Retinal pigment epithelial cell (primary cell): ENCODE data around the gene APP.

Experiments used
- DNase-seq: peaks from one replicate; pipeline ENCODE4 v3.0.0-alpha.2; 2010; ENCODE audit warnings: low read depth
- H3K4me3 ChIP-seq: 2 replicates; pipeline ENCODE4 v1.5.1; 2011; ENCODE audit warnings: mild to moderate bottlenecking, low read length, control low read depth, moderate library complexity
- TF ChIP-seq, protein P1 (sequence below): conservative IDR thresholded peaks from 2 replicates; pipeline ENCODE4 v1.5.1; 2011; ENCODE audit warnings: low read depth, low read length, control low read depth, inconsistent platforms

APP gene

DNA sequence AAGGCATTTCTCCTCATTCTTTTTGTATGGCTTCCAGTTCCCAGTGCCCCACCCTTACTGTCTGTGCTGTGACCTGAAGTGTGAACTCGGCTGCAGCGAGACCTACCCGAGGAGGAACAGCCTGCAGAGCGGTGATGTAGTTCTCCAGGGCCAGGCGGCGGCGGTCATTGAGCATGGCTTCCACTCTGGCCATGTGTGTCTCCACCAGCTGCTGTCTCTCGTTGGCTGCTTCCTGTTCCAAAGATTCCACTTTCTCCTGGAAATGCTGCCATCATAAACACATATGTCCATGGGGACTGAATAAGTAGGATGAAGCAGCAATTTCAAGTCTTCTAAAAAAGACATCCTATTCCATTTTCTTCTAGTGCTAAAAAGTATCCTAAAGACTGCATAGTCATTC is 195.6 kb downstream of the APP start:
- TF ChIP-seq, protein P1, sequence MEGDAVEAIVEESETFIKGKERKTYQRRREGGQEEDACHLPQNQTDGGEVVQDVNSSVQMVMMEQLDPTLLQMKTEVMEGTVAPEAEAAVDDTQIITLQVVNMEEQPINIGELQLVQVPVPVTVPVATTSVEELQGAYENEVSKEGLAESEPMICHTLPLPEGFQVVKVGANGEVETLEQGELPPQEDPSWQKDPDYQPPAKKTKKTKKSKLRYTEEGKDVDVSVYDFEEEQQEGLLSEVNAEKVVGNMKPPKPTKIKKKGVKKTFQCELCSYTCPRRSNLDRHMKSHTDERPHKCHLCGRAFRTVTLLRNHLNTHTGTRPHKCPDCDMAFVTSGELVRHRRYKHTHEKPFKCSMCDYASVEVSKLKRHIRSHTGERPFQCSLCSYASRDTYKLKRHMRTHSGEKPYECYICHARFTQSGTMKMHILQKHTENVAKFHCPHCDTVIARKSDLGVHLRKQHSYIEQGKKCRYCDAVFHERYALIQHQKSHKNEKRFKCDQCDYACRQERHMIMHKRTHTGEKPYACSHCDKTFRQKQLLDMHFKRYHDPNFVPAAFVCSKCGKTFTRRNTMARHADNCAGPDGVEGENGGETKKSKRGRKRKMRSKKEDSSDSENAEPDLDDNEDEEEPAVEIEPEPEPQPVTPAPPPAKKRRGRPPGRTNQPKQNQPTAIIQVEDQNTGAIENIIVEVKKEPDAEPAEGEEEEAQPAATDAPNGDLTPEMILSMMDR: no peak
- DNase-seq: no peak
- H3K4me3 ChIP-seq: no peak overlapping the region

DNA sequence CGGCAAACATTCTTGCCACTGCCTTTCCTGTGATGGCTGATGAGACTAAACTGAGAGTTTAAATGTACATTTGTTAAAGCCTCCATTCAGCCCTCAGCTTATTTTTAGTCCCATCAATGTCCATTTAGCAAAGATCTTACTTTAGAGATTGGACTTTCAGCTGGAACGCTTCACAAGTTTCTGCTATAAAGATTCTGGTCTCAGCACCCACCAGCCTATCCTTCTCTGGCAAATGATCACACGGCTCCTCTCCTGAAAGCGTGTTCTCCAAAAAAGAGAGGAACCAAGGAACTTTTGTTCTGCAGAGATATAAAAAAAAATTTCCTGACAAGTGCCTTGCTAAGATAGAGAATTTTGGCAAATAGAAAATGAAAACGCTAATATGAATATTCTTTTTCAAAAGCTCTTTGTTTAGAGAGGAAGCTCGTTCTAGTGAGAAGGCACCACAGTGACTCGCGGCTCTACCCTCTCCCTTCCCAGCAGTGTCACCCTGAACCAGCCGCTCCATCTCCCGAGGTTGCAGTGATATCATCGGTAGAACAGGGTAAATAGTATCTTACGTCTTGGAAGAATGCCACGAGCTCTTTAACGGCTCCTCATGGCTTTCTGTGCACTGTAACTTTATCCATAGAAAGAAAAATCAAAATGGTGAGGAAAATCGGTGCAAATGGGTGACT is 200.2 kb downstream of the APP start:
- no peak for DNase-seq
- TF ChIP-seq, protein P1: no peak
- H3K4me3 ChIP-seq: no peak overlapping the region

DNA sequence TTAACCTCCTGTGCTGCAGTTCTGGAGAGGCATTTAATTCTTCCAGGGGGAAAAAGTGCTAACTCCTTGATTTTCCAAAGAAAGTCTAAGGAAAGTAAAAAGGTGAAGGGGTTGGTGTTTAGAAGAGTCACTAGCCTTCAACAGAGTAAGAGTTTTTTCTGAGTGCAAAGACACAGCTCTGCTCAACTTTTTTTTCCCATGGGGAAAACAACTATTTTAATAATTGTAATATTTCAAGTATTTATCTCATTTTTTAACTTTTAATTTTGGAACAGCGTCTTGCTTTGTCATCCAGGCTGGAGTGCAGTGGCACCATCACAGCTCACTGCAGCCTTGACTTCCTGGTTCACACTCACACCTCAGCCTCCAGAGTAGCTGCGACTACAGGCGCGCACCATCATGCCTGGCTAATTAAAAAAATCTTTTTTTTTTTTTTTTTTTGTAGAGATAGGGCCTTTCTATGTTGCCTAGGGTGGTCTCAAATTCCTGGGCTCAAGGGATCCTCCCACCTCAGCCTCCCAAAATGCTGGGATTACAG is 202.6 kb downstream of the APP start:
- H3K4me3 ChIP-seq: no peak overlapping the region
- TF ChIP-seq, protein P1: no peak
- DNase-seq: no peak

DNA sequence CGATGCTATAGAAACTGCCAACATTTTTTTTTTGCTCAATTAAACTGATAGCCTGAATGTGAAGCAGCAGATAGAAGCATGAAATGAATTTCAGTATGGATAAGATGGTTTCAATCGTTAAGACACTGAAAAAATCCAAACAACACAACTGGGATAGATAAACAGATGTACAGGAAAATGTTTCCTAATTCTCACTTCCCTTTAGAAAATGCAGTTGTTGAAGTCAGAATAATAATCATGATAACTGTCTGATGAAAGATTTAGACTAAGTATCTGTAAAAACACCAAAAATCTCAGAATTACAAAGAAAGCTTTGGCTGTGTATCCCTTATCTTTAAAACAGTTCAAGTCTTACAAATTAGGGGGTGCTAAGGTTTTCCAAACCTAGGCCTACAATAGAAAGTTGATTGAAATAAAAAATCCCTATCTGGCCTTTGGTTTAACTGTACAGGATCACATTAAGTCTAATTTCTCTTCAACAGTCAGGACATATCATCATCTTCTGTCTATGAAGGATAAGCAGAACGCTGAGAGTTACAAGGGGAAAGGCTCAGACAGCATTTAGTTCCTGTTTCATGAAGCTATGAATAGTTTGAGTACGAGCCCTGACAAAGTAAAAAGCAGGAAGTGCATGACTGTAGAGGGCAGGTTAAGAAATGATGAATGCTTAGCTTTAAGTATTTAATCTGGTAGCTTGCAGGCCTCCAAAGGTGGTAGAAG is 203.2 kb downstream of the APP start:
- peak; percentile 44 for DNase-seq
- no peak overlapping the region for H3K4me3 ChIP-seq
- TF ChIP-seq, protein P1: no peak

DNA sequence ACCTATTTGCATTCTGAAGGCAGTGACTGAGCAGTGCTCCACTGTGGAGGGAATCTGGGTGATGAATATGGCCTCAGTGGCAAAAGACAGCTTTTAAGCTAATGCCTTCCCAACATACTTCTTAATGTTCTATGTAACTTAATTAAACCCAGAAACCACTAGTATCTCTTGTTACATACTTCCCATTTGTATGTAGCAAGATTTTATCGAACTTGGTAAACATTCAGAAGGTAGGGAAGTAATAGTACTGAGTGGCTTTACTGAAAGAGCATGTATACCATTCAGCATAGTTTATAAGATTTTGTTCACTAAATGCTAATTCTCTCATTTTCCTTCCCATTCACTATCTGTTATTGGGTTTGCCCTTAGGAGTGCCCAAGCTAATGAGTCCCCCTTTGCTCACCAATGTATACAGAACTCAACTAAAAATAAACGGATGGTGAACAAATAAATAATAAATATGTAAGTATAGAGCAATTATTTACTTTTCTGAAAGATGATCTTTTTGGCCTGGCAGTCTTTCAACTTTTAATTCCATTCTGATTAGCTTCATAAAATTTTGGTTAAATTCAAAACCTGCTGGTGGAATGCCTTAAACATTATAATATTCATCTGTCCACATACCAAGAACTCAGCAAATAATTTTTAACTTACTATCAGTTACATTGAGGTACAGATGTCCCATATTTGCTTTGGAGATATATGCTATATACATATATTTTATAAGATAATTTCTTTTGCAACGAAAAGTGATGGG is 204.4 kb downstream of the APP start:
- no peak overlapping the region for H3K4me3 ChIP-seq
- TF ChIP-seq, protein P1: no peak
- no peak for DNase-seq

DNA sequence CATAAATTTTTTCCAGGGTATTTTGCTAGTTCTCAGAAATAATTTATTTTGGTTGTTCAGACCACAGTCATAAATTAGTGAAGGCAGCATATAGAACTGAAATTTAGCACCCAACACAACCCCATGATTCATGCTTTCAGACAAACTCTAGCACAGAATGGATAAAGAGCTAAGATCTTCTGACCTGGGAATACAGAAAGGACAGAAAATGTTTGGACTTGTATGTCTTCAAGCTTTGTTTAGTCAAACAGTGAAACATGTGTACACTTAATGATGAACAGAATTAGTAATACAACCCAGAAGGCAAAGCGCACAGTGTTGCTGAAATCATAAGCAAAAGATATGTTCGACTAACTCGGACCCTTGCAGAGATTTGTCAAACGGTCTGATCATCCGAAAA is 205.6 kb downstream of the APP start:
- no peak overlapping the region for H3K4me3 ChIP-seq
- TF ChIP-seq, protein P1: no peak
- DNase-seq: no peak
